GM12878 (cell line): ENCODE data around the gene ABCG1. TPM values are rescaled to one million over a fixed set of nuclear protein-coding genes. Genes with fewer than 3 reads are reported as not detected.

Source experiments
- BHLHE40 ChIP-seq, 2 experiments: fragments of 450-650 bp in 1 of 2; IDR thresholded peaks; 2 replicates each; pipeline ENCODE4 v1.6.1; 2011 to 2017; ENCODE audit warnings: low read depth in 2 of 2, borderline replicate concordance in 1 of 2, improper control_type of control experiment in 1 of 2, low read length in 1 of 2, mild to moderate bottlenecking in 1 of 2
- CEBPB ChIP-seq, 2 experiments: fragments of 150-350 bp in 1 of 2; IDR thresholded peaks; 2 replicates each; pipeline ENCODE4 v1.6.1; 2012 to 2014; ENCODE audit warnings: low read depth in 2 of 2, low read length in 2 of 2, borderline replicate concordance in 1 of 2, inconsistent platforms in 1 of 2
- EED ChIP-seq: sonication (generic); IDR thresholded peaks from 2 replicates; pipeline ENCODE4 v1.6.1; 2016; ENCODE audit warnings: antibody characterized with exemption, low read depth
- ETV6 ChIP-seq, 2 experiments: fragments of 450-650 bp in 1 of 2; IDR thresholded peaks in 1 of 2; conservative IDR thresholded peaks in 1 of 2; 2 replicates each; pipeline ENCODE4 v1.6.1; 2014; ENCODE audit warnings: antibody characterized with exemption in 1 of 2, borderline replicate concordance in 1 of 2, low read depth in 1 of 2, mild to moderate bottlenecking in 1 of 2, moderate library complexity in 1 of 2
- FOXM1 ChIP-seq: IDR thresholded peaks from 2 replicates; pipeline ENCODE4 v1.6.1; 2012; ENCODE audit warnings: low read depth, mild to moderate bottlenecking, inconsistent platforms, low read length, moderate library complexity
- IKZF1 ChIP-seq: fragments of 450-650 bp; conservative IDR thresholded peaks from 2 replicates; pipeline ENCODE4 v1.6.1; 2017; ENCODE audit warnings: antibody characterized with exemption, mild to moderate bottlenecking
- KDM1A ChIP-seq: fragments of 200-600 bp; sonication (generic); IDR thresholded peaks from 2 replicates; pipeline ENCODE4 v1.6.1; 2016; ENCODE audit warnings: borderline replicate concordance
- NBN ChIP-seq: fragments of 450-650 bp; IDR thresholded peaks from 2 replicates; pipeline ENCODE4 v1.6.1; 2016
- PAX5 ChIP-seq: IDR thresholded peaks from 2 replicates; pipeline ENCODE4 v1.6.1; 2011; ENCODE audit warnings: low read depth, low read length, borderline replicate concordance
- TBL1XR1 ChIP-seq: IDR thresholded peaks from 2 replicates; pipeline ENCODE4 v1.6.1; 2012; ENCODE audit warnings: low read depth, low read length, improper control_type of control experiment
- YY1 ChIP-seq: IDR thresholded peaks from 2 replicates; pipeline ENCODE4 v1.6.1; 2011; ENCODE audit warnings: low read depth, mild to moderate bottlenecking, low read length
- ZBTB4 ChIP-seq: fragments of 450-650 bp; formaldehyde crosslinking; IDR thresholded peaks from 2 replicates; pipeline ENCODE4 v1.4.0; 2022; ENCODE audit warnings: mild to moderate bottlenecking, moderate library complexity
- ZNF687 ChIP-seq: fragments of 450-650 bp; IDR thresholded peaks from 2 replicates; pipeline ENCODE4 v1.6.1; 2017; ENCODE audit warnings: mild to moderate bottlenecking, moderate library complexity
- polyA plus RNA-seq, 11 experiments: library from polyadenylated mRNA; depleted of rRNA in 4 of 11; unstranded in 6 of 11; stranded (reverse) in 5 of 11; fragments of >200 nt; fragmentation: Nextera tagmentation in 4 of 11; fragmentation: Illumina TruSeq in 1 of 11; extraction: Ambion mirVana in 4 of 11; extraction: Trizol in 1 of 11; gene quantifications; 1 replicate in 1 of 11; 2 replicates in 10 of 11; pipeline versions ENCODE4 v1.2.1 to v1.2.3, GENCODE V29; 2011 to 2016; ENCODE audit warnings: inconsistent platforms in 2 of 11, missing spikeins in 2 of 11, low read depth in 1 of 11
- total RNA-seq, 4 experiments: library from RNA; depleted of rRNA in 3 of 4; stranded (reverse); fragments of >200 nt in 3 of 4; fragmentation: Illumina TruSeq in 1 of 4; extraction: Trizol in 1 of 4; gene quantifications; 2 replicates each; pipeline versions ENCODE4 v1.2.1 to v1.2.3, GENCODE V29; 2013 to 2021
- TF ChIP-seq, protein P1 (sequence below): fragments of 450-650 bp; IDR thresholded peaks from 2 replicates; pipeline ENCODE4 v1.6.1; 2017; ENCODE audit warnings: low read depth, mild to moderate bottlenecking, moderate library complexity
- TF ChIP-seq, protein P2 (sequence below): fragments of 450-650 bp; IDR thresholded peaks from 2 replicates; pipeline ENCODE4 v1.6.1; 2017; ENCODE audit warnings: mild to moderate bottlenecking, moderate library complexity

Gene ABCG1
- total and polyA plus RNA-seq, 10 of the 15 experiments (the other 5 are each of a cell fraction or from before 2014, with no cell fraction given), result 0.59 to 19.3 (median 5.7) TPM

DNA sequence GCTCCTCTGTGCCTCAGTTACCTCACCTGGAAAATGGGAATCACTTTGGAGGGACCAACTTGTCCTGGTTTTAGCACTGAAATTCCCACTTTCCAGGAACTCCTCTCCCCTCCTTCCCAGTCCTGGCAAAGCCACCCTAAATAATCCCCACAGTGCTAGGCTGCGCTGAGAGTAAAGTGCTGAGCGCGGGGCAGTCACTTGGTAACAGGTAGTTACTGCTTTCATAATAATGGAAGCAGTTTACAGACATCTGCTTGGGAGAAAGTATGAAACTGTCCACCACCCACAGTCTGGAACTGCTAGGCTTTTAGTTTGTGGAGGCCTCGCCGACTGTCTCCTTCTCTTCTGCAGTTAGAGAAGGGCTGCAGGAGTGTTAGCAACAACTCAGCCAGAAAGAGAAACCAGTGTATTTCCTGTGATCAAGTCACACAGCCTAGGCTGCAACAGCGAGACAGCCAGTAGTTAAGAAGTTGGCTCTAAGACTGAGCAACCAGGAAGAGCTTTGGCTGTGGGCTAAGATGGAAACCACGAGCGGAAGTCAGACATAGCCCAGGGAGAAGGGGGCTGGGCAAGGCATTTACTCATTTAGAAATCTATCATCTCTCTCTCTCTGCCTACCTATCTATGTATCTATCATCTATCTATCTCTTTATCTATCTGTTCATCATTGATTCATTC lies 30.8 kb upstream of the ABCG1 start (continued):
- TF ChIP-seq ZNF687 (peak; percentile 87), ZBTB4 (no peak), PAX5 (peak; percentile 45; the same call in 1 of the 2 replicates), CEBPB (IDR thresholded peaks at IDR 0.05; ENCODE audit: borderline replicate concordance in 1 of 2, low read depth in 2 of 2, low read length in 2 of 2) (no peak; a peak in 1 of 4 replicates), TBL1XR1 (no peak), BHLHE40 (IDR thresholded peaks at IDR 0.05; ENCODE audit: borderline replicate concordance in 1 of 2, low read depth in 2 of 2, low read length in 1 of 2) (peak in 1 of 2 experiments; percentile 29; a peak in 1 of 4 replicates), IKZF1 (peak; percentile 60), NBN (peak; percentile 66; the same call in 1 of the 2 replicates), EED (peak; percentile 70), KDM1A (no peak), FOXM1 (0 out of 2 replicates have a peak, but pooled peaks have one; percentile 43), ETV6 (conservative IDR thresholded peaks at IDR 0.05 in 1 of 2, IDR thresholded peaks at IDR 0.05 in 1 of 2; ENCODE audit: borderline replicate concordance in 1 of 2, low read depth in 1 of 2) (peak in 1 of 2 experiments; percentile 85; a peak in 2 of 4 replicates), YY1 (peak; percentile 87)
- TF ChIP-seq, protein P1, sequence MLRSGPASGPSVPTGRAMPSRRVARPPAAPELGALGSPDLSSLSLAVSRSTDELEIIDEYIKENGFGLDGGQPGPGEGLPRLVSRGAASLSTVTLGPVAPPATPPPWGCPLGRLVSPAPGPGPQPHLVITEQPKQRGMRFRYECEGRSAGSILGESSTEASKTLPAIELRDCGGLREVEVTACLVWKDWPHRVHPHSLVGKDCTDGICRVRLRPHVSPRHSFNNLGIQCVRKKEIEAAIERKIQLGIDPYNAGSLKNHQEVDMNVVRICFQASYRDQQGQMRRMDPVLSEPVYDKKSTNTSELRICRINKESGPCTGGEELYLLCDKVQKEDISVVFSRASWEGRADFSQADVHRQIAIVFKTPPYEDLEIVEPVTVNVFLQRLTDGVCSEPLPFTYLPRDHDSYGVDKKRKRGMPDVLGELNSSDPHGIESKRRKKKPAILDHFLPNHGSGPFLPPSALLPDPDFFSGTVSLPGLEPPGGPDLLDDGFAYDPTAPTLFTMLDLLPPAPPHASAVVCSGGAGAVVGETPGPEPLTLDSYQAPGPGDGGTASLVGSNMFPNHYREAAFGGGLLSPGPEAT, result peak; percentile 45; the same call in 1 of the 2 replicates
- TF ChIP-seq, protein P2, sequence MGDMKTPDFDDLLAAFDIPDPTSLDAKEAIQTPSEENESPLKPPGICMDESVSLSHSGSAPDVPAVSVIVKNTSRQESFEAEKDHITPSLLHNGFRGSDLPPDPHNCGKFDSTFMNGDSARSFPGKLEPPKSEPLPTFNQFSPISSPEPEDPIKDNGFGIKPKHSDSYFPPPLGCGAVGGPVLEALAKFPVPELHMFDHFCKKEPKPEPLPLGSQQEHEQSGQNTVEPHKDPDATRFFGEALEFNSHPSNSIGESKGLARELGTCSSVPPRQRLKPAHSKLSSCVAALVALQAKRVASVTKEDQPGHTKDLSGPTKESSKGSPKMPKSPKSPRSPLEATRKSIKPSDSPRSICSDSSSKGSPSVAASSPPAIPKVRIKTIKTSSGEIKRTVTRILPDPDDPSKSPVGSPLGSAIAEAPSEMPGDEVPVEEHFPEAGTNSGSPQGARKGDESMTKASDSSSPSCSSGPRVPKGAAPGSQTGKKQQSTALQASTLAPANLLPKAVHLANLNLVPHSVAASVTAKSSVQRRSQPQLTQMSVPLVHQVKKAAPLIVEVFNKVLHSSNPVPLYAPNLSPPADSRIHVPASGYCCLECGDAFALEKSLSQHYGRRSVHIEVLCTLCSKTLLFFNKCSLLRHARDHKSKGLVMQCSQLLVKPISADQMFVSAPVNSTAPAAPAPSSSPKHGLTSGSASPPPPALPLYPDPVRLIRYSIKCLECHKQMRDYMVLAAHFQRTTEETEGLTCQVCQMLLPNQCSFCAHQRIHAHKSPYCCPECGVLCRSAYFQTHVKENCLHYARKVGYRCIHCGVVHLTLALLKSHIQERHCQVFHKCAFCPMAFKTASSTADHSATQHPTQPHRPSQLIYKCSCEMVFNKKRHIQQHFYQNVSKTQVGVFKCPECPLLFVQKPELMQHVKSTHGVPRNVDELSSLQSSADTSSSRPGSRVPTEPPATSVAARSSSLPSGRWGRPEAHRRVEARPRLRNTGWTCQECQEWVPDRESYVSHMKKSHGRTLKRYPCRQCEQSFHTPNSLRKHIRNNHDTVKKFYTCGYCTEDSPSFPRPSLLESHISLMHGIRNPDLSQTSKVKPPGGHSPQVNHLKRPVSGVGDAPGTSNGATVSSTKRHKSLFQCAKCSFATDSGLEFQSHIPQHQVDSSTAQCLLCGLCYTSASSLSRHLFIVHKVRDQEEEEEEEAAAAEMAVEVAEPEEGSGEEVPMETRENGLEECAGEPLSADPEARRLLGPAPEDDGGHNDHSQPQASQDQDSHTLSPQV, result no peak
